GM12878 (cell line): ENCODE data around the gene LIMCH1. TPM values are rescaled to one million over a fixed set of nuclear protein-coding genes. Genes with fewer than 3 reads are reported as not detected.

ENCODE experiments used
- ATAC-seq: fragments of 200-7000 bp; cut with Tn5 transposase; 3 replicates; pipeline ENCODE4 v1.9.1; 2020; ENCODE audit warnings: mild to moderate bottlenecking, moderate library complexity
- BruUV-seq: library from RNA; stranded (reverse); fragments of 400-500 nt; replicated peaks from 2 replicates; lab custom pipeline; 2021; lab: Mats Ljungman, UMichigan
- CTCF ChIA-PET: fragments of 300-600 bp; sonication (Branson Sonifier 250); formaldehyde crosslinking; extraction: SDS; loops from one replicate; lab custom pipeline; 2021; ENCODE audit warnings: inconsistent platforms; lab: Yijun Ruan, JAX
- POLR2A ChIA-PET: fragments of 350-600 bp; formaldehyde crosslinking; extraction: SDS; loops from one replicate; lab custom pipeline; 2021; ENCODE audit warnings: inconsistent platforms; lab: Charles Lee
- RAD21 ChIA-PET: fragments of 300-600 bp; sonication (Branson Sonifier 250); formaldehyde crosslinking; loops from one replicate; lab custom pipeline; 2023; ENCODE audit warnings: antibody characterized with exemption; ENCODE audit not compliant: unreplicated experiment; lab: Charles Lee
- SMC1A ChIA-PET: fragments of 300-600 bp; sonication (Branson Sonifier 250); formaldehyde crosslinking; loops from one replicate; lab custom pipeline; 2023; ENCODE audit not compliant: unreplicated experiment, uncharacterized antibody; lab: Charles Lee
- DNase-seq: peaks from one replicate; pipeline ENCODE4 v3.0.0-alpha.2; 2011; ENCODE audit warnings: low read depth, low spot score
- FAIRE-seq: peaks from 3 replicates; lab custom pipeline; 2011; peaks lifted over from hg19 to GRCh38; lab: Jason Lieb, UNC
- H2AFZ ChIP-seq: 2 replicates; pipeline ENCODE4 v1.6.0; 2011; ENCODE audit warnings: low read depth, low read length, control low read depth; ENCODE audit not compliant: control insufficient read depth
- H3K27ac ChIP-seq: 2 replicates; pipeline ENCODE4 v1.5.1; 2011; ENCODE audit warnings: control low read depth; ENCODE audit not compliant: control insufficient read depth, insufficient read depth
- H3K27me3 ChIP-seq, 2 experiments: replicated peaks in 1 of 2; 2 replicates each; pipeline versions ENCODE4 v1.6.0 to v1.6.1; 2011; ENCODE audit warnings: low read length in 1 of 2; ENCODE audit not compliant: control insufficient read depth in 2 of 2, insufficient read depth in 2 of 2
- H3K36me3 ChIP-seq, 2 experiments: 2 replicates each; pipeline ENCODE4 v1.5.1; 2011; ENCODE audit warnings: low read length in 1 of 2; ENCODE audit not compliant: control insufficient read depth in 2 of 2, insufficient read depth in 2 of 2
- H3K4me1 ChIP-seq: 2 replicates; pipeline ENCODE4 v1.6.1; 2011; ENCODE audit warnings: mild to moderate bottlenecking, low read length, moderate library complexity, mixed read lengths; ENCODE audit not compliant: control insufficient read depth, insufficient read depth
- H3K4me2 ChIP-seq: 2 replicates; pipeline ENCODE4 v1.6.0; 2011; ENCODE audit warnings: control low read depth; ENCODE audit not compliant: control insufficient read depth, insufficient read depth
- H3K4me3 ChIP-seq: fragments of 200-600 bp; sonication (generic); 2 replicates; pipeline ENCODE4 v1.5.1; 2016
- H3K79me2 ChIP-seq: 2 replicates; pipeline ENCODE4 v1.6.0; 2011; ENCODE audit warnings: low read length; ENCODE audit not compliant: control insufficient read depth, insufficient read depth
- H3K9ac ChIP-seq: 2 replicates; pipeline ENCODE4 v1.8.0; 2011; ENCODE audit warnings: low read length, control low read depth, mixed read lengths; ENCODE audit not compliant: control insufficient read depth, insufficient read depth
- H3K9me3 ChIP-seq: replicated peaks from 3 replicates; pipeline ENCODE4 v1.5.1; 2011; ENCODE audit warnings: mild to moderate bottlenecking, low read length; ENCODE audit not compliant: control insufficient read depth, insufficient read depth
- H4K20me1 ChIP-seq: 2 replicates; pipeline ENCODE4 v1.6.0; 2011; ENCODE audit not compliant: control insufficient read depth, insufficient read depth
- BACH1 ChIP-seq: fragments of 450-650 bp; IDR thresholded peaks from 2 replicates; pipeline ENCODE4 v1.6.1; 2017; ENCODE audit warnings: mild to moderate bottlenecking, borderline replicate concordance
- CBX5 ChIP-seq: sonication (generic); IDR thresholded peaks from 2 replicates; pipeline ENCODE4 v1.6.1; 2016; ENCODE audit warnings: low read depth, moderate library complexity, mild to moderate bottlenecking, inconsistent platforms
- CHD4 ChIP-seq: fragments of 200-600 bp; sonication (generic); IDR thresholded peaks from 2 replicates; pipeline ENCODE4 v1.6.1; 2016; ENCODE audit warnings: mild to moderate bottlenecking
- ETV6 ChIP-seq, 2 experiments: fragments of 450-650 bp in 1 of 2; IDR thresholded peaks in 1 of 2; conservative IDR thresholded peaks in 1 of 2; 2 replicates each; pipeline ENCODE4 v1.6.1; 2014; ENCODE audit warnings: antibody characterized with exemption in 1 of 2, borderline replicate concordance in 1 of 2, low read depth in 1 of 2, mild to moderate bottlenecking in 1 of 2, moderate library complexity in 1 of 2
- EZH2 ChIP-seq: IDR thresholded peaks from 2 replicates; pipeline ENCODE4 v1.6.1; 2012; ENCODE audit warnings: low read depth, mild to moderate bottlenecking, control low read depth, inconsistent platforms, low read length, borderline replicate concordance; ENCODE audit not compliant: control insufficient read depth
- IKZF1 ChIP-seq: fragments of 450-650 bp; conservative IDR thresholded peaks from 2 replicates; pipeline ENCODE4 v1.6.1; 2017; ENCODE audit warnings: antibody characterized with exemption, mild to moderate bottlenecking
- MTA2 ChIP-seq: fragments of 450-650 bp; IDR thresholded peaks from 2 replicates; pipeline ENCODE4 v1.6.1; 2016; ENCODE audit warnings: low read depth, mild to moderate bottlenecking, moderate library complexity
- NRF1 ChIP-seq: conservative IDR thresholded peaks from 2 replicates; pipeline ENCODE4 v1.6.1; 2011; ENCODE audit warnings: mild to moderate bottlenecking, low read depth, low read length, improper control_type of control experiment
- POLR2A ChIP-seq: IDR thresholded peaks from 2 replicates; pipeline ENCODE4 v1.6.1; 2011; ENCODE audit warnings: low read depth, mild to moderate bottlenecking, low read length
- ZZZ3 ChIP-seq: IDR thresholded peaks from 2 replicates; pipeline ENCODE4 v1.6.1; 2011; ENCODE audit warnings: low read depth; ENCODE audit not compliant: control insufficient read depth, insufficient read length
- WGBS: methylation state at CpG from one replicate; pipeline ENCODE4 v1.1.6; 2016; ENCODE audit warnings: low lambda C conversion rate; ENCODE audit not compliant: insufficient replicate concordance, insufficient coverage; ENCODE audit errors: missing lambda C conversion rate; 5-methylcytosine and 5-hydroxymethylcytosine counted together
- in situ Hi-C: fragments of 300-500 bp; cut with MboI; formaldehyde crosslinking; loops from 9 replicates; pipeline ENCODE4 v1.14.3; 2018; ENCODE audit warnings: mixed read lengths
- intact Hi-C: fragments of 100-400 bp; cut with micrococcal nuclease; formaldehyde crosslinking; loops from one replicate; pipeline ENCODE4 v1.14.2; 2022; ENCODE audit not compliant: unreplicated experiment
- polyA plus RNA-seq, 11 experiments: library from polyadenylated mRNA; depleted of rRNA in 4 of 11; unstranded in 6 of 11; stranded (reverse) in 5 of 11; fragments of >200 nt; fragmentation: Nextera tagmentation in 4 of 11; fragmentation: Illumina TruSeq in 1 of 11; extraction: Ambion mirVana in 4 of 11; extraction: Trizol in 1 of 11; gene quantifications; 1 replicate in 1 of 11; 2 replicates in 10 of 11; pipeline versions ENCODE4 v1.2.1 to v1.2.3, GENCODE V29; 2011 to 2016; ENCODE audit warnings: inconsistent platforms in 2 of 11, missing spikeins in 2 of 11, low read depth in 1 of 11
- total RNA-seq, 4 experiments: library from RNA; depleted of rRNA in 3 of 4; stranded (reverse); fragments of >200 nt in 3 of 4; fragmentation: Illumina TruSeq in 1 of 4; extraction: Trizol in 1 of 4; gene quantifications; 2 replicates each; pipeline versions ENCODE4 v1.2.1 to v1.2.3, GENCODE V29; 2013 to 2021
- TF ChIP-seq, protein P1 (sequence below): fragments of 150-350 bp; IDR thresholded peaks from 2 replicates; pipeline ENCODE4 v1.6.1; 2014; ENCODE audit warnings: mild to moderate bottlenecking, low read depth, low read length
- TF ChIP-seq, protein P2 (sequence below): IDR thresholded peaks from 2 replicates; pipeline ENCODE4 v1.6.1; 2012; ENCODE audit warnings: low read depth, low read length, improper control_type of control experiment
- TF ChIP-seq, protein P3 (sequence below): fragments of 450-650 bp; formaldehyde crosslinking; IDR thresholded peaks from 2 replicates; pipeline ENCODE4 v1.4.0; 2020; ENCODE audit warnings: mild to moderate bottlenecking, moderate library complexity
- TF ChIP-seq, protein P4 (sequence below): fragments of 450-650 bp; IDR thresholded peaks from 2 replicates; pipeline ENCODE4 v1.6.1; 2016; ENCODE audit warnings: mild to moderate bottlenecking

The LIMCH1 gene
- total and polyA plus RNA-seq, 10 of the 15 experiments (the other 5 are each of a cell fraction or from before 2014, with no cell fraction given): 0.07 to 0.15 TPM; not detected in 8

DNA sequence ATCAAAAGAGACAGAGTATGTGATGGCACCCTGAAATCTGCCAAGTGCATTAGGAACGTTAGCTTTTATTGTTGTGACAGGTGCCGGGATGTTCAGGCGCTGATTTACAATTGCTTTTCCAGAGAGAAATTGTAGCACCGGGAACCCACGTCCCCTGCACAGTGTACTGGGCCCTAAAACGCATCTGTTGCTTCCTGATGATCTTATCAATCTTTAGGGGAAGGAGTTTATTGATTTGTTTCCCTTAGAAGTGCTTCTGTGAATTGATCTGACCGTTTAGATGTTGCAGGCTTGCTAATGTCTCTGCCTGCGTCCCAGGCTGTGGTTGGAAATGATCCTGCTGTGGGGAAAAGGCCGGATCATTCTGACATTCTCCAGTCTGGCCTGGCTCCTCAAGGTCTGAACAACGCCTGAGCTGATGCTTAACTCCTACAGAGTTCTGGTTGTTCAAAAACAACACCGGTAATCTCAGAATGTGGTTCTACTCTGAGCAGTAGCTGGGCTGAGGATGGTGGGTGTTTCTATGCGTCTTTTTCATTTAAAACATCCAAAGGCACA, 193.7 kb downstream of the LIMCH1 start:
- no peak for FAIRE-seq
- CTCF ChIA-PET: interaction anchor here (1.5 kb wide), 1 partner anchor 70 kb away, joined by 3 read pairs; no protein-coding TSS in a partner anchor
- RAD21 ChIA-PET: no interaction called here

More for the DNA sequence above, 193.7 kb downstream of the LIMCH1 start:
- H3K4me2 ChIP-seq: no peak overlapping the region
- H3K4me3 ChIP-seq: no peak overlapping the region
- no peak for DNase-seq
- no peaks in the 10 kb centered on the region for H3K79me2 ChIP-seq
- SMC1A ChIA-PET: no interaction called here
- H3K9ac ChIP-seq: no peak overlapping the region
- POLR2A ChIA-PET: no interaction called here
- WGBS: 23% methylated on average over 12 of the region's 12 CpGs
- H4K20me1 ChIP-seq: no peaks in the 10 kb centered on the region
- no TSS peak for BruUV-seq
- H2AFZ ChIP-seq: no peak overlapping the region
- no peak for ATAC-seq
- no peaks in the 10 kb centered on the region for H3K9me3 ChIP-seq
- H3K27me3 ChIP-seq: peaks cover 0 to 3% of the 10 kb centered on the region in 2 experiments; a peak in 2 of 4 replicates
- TF ChIP-seq, protein P1, sequence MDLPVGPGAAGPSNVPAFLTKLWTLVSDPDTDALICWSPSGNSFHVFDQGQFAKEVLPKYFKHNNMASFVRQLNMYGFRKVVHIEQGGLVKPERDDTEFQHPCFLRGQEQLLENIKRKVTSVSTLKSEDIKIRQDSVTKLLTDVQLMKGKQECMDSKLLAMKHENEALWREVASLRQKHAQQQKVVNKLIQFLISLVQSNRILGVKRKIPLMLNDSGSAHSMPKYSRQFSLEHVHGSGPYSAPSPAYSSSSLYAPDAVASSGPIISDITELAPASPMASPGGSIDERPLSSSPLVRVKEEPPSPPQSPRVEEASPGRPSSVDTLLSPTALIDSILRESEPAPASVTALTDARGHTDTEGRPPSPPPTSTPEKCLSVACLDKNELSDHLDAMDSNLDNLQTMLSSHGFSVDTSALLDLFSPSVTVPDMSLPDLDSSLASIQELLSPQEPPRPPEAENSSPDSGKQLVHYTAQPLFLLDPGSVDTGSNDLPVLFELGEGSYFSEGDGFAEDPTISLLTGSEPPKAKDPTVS: no peak
- TF ChIP-seq CBX5 (no peak), NRF1 (no peak), CHD4 (no peak), ZZZ3 (no peak), ETV6 (conservative IDR thresholded peaks at IDR 0.05 in 1 of 2, IDR thresholded peaks at IDR 0.05 in 1 of 2; ENCODE audit: borderline replicate concordance in 1 of 2, low read depth in 1 of 2) (no peak), POLR2A (no peak), IKZF1 (no peak), EZH2 (no peak), MTA2 (no peak), BACH1 (no peak)
- TF ChIP-seq, protein P2, sequence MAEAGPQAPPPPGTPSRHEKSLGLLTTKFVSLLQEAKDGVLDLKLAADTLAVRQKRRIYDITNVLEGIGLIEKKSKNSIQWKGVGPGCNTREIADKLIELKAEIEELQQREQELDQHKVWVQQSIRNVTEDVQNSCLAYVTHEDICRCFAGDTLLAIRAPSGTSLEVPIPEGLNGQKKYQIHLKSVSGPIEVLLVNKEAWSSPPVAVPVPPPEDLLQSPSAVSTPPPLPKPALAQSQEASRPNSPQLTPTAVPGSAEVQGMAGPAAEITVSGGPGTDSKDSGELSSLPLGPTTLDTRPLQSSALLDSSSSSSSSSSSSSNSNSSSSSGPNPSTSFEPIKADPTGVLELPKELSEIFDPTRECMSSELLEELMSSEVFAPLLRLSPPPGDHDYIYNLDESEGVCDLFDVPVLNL: no peak
- TF ChIP-seq, protein P3, sequence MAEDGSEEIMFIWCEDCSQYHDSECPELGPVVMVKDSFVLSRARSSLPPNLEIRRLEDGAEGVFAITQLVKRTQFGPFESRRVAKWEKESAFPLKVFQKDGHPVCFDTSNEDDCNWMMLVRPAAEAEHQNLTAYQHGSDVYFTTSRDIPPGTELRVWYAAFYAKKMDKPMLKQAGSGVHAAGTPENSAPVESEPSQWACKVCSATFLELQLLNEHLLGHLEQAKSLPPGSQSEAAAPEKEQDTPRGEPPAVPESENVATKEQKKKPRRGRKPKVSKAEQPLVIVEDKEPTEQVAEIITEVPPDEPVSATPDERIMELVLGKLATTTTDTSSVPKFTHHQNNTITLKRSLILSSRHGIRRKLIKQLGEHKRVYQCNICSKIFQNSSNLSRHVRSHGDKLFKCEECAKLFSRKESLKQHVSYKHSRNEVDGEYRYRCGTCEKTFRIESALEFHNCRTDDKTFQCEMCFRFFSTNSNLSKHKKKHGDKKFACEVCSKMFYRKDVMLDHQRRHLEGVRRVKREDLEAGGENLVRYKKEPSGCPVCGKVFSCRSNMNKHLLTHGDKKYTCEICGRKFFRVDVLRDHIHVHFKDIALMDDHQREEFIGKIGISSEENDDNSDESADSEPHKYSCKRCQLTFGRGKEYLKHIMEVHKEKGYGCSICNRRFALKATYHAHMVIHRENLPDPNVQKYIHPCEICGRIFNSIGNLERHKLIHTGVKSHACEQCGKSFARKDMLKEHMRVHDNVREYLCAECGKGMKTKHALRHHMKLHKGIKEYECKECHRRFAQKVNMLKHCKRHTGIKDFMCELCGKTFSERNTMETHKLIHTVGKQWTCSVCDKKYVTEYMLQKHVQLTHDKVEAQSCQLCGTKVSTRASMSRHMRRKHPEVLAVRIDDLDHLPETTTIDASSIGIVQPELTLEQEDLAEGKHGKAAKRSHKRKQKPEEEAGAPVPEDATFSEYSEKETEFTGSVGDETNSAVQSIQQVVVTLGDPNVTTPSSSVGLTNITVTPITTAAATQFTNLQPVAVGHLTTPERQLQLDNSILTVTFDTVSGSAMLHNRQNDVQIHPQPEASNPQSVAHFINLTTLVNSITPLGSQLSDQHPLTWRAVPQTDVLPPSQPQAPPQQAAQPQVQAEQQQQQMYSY (CRISPR knock-in tag): no peak
- TF ChIP-seq, protein P4, sequence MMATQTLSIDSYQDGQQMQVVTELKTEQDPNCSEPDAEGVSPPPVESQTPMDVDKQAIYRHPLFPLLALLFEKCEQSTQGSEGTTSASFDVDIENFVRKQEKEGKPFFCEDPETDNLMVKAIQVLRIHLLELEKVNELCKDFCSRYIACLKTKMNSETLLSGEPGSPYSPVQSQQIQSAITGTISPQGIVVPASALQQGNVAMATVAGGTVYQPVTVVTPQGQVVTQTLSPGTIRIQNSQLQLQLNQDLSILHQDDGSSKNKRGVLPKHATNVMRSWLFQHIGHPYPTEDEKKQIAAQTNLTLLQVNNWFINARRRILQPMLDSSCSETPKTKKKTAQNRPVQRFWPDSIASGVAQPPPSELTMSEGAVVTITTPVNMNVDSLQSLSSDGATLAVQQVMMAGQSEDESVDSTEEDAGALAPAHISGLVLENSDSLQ: no peak
- H3K36me3 ChIP-seq: no peaks in the 10 kb centered on the region
- H3K4me1 ChIP-seq: no peaks in the 10 kb centered on the region
- no peak overlapping the region for H3K27ac ChIP-seq
- intact Hi-C loops (no loop called here), in situ Hi-C loops (no loop called here)
